A673 (cell line): ENCODE results near the gene MORN3. TPM values are rescaled to one million over a fixed set of nuclear protein-coding genes. Genes with fewer than 3 reads are reported as not detected.

ENCODE experiments used
- BruUV-seq: library from RNA; stranded (reverse); fragments of 400-500 nt; replicated peaks from 2 replicates; lab custom pipeline; 2021; lab: Mats Ljungman, UMichigan
- CTCF ChIA-PET: fragments of 300-600 bp; sonication (Branson Sonifier 250); formaldehyde crosslinking; loops from one replicate; lab custom pipeline; 2022; ENCODE audit warnings: antibody characterized with exemption; lab: Charles Lee
- POLR2A ChIA-PET: fragments of 300-600 bp; sonication (Branson Sonifier 250); formaldehyde crosslinking; loops from one replicate; lab custom pipeline; 2022; ENCODE audit warnings: antibody characterized with exemption; ENCODE audit not compliant: low non-redundant PET; lab: Charles Lee
- DNase-seq: peaks from one replicate; pipeline ENCODE4 v3.0.0-alpha.2; 2015; ENCODE audit warnings: low spot score
- H3K27ac ChIP-seq: fragments of 200-600 bp; sonication (generic); 2 replicates; pipeline ENCODE4 v1.5.1; 2016; ENCODE audit warnings: mixed run types, low read depth, mild to moderate bottlenecking, mixed read lengths, antibody characterized with exemption, low read length; ENCODE audit not compliant: poor library complexity, severe bottlenecking
- H3K27me3 ChIP-seq: fragments of 200-600 bp; sonication (generic); replicated peaks from 2 replicates; pipeline ENCODE4 v1.6.1; 2017; ENCODE audit warnings: mixed run types, low read depth, mild to moderate bottlenecking, mixed read lengths, antibody characterized with exemption, low read length; ENCODE audit not compliant: insufficient read depth, poor library complexity
- H3K36me3 ChIP-seq: fragments of 200-600 bp; sonication (generic); 2 replicates; pipeline ENCODE4 v1.6.1; 2016; ENCODE audit warnings: mixed run types, mild to moderate bottlenecking, mixed read lengths, antibody characterized with exemption, low read length; ENCODE audit not compliant: insufficient read depth, poor library complexity, severe bottlenecking
- H3K4me1 ChIP-seq: fragments of 200-600 bp; sonication (generic); 2 replicates; pipeline ENCODE4 v1.6.1; 2017; ENCODE audit warnings: mixed run types, mild to moderate bottlenecking, mixed read lengths, antibody characterized with exemption, low read length; ENCODE audit not compliant: insufficient read depth, poor library complexity, severe bottlenecking
- H3K4me3 ChIP-seq: fragments of 200-600 bp; sonication (generic); 2 replicates; pipeline ENCODE4 v1.5.1; 2016; ENCODE audit warnings: low read depth, mixed run types, mild to moderate bottlenecking, mixed read lengths, low read length; ENCODE audit not compliant: poor library complexity, severe bottlenecking
- H3K9me3 ChIP-seq: fragments of 200-600 bp; sonication (generic); 2 replicates; pipeline ENCODE4 v1.6.1; 2016; ENCODE audit warnings: mixed run types, low read depth, mild to moderate bottlenecking, mixed read lengths, antibody characterized with exemption, low read length; ENCODE audit not compliant: poor library complexity, severe bottlenecking
- CTCF ChIP-seq: fragments of 300-800, 200-600 bp; sonication (generic); conservative IDR thresholded peaks from 2 replicates; pipeline ENCODE4 v1.5.1; 2017; ENCODE audit warnings: low read depth, mild to moderate bottlenecking, antibody characterized with exemption, low read length, moderate library complexity, mixed read lengths
- EZH2 ChIP-seq: fragments of 200-600 bp; sonication (generic); IDR thresholded peaks from 2 replicates; pipeline ENCODE4 v1.6.1; 2017; ENCODE audit warnings: borderline replicate concordance, low read depth, mild to moderate bottlenecking, mixed read lengths, antibody characterized with exemption, low read length; ENCODE audit not compliant: poor library complexity, severe bottlenecking
- intact Hi-C: fragments of 100-400 bp; cut with micrococcal nuclease; formaldehyde crosslinking; loops from one replicate; pipeline ENCODE4 v1.10.0; 2022; ENCODE audit not compliant: unreplicated experiment
- total RNA-seq: library from RNA; stranded (reverse); gene quantifications from 2 replicates; pipeline ENCODE4 v1.2.3, GENCODE V29; 2021

The MORN3 gene
- total RNA-seq, 1 experiment from 2014 or later: 0.58 TPM

GRCh38 chr12:121653999-121654398 lies 15.5 kb downstream of the MORN3 start:
- intact Hi-C loops: no loop called here
- POLR2A ChIA-PET: no interaction called here
- H3K27me3 ChIP-seq: no peaks in the 10 kb centered on the region
- no peak overlapping the region for H3K27ac ChIP-seq
- no peaks in the 10 kb centered on the region for H3K9me3 ChIP-seq
- DNase-seq: no peak
- CTCF ChIA-PET: no interaction called here
- no TSS peak for BruUV-seq
- no peak overlapping the region for H3K4me3 ChIP-seq
- H3K36me3 ChIP-seq: no peaks in the 10 kb centered on the region
- TF ChIP-seq EZH2 (no peak), CTCF (no peak)
- peaks cover 9% of the 10 kb centered on the region for H3K4me1 ChIP-seq

- H3K27me3 ChIP-seq: no peaks in the 10 kb centered on the region
- POLR2A ChIA-PET: no interaction called here
- CTCF ChIA-PET: interaction anchor here (0.6 kb wide), 1 partner anchor 22 kb away, joined by 5 read pairs; no protein-coding TSS in a partner anchor
- H3K27ac ChIP-seq: no peak overlapping the region
- peaks cover 4% of the 10 kb centered on the region for H3K4me1 ChIP-seq
- TF ChIP-seq CTCF: no peak
- no peak for TF ChIP-seq EZH2
- DNase-seq: no peak
- no peaks in the 10 kb centered on the region for H3K36me3 ChIP-seq
- no peaks in the 10 kb centered on the region for H3K9me3 ChIP-seq
- no TSS peak for BruUV-seq
- intact Hi-C loops: no loop called here
- no peak overlapping the region for H3K4me3 ChIP-seq
Measured at GRCh38 chr12:121652767-121653497, 16.5 kb downstream of the MORN3 start.

GRCh38 chr12:121651320-121651719 lies 18.1 kb downstream of the MORN3 start:
- no peaks in the 10 kb centered on the region for H3K36me3 ChIP-seq
- ChIA-PET CTCF (interaction anchor here (0.8 kb wide), 1 partner anchor 28 kb away, joined by 4 read pairs; no protein-coding TSS in a partner anchor), POLR2A (no interaction called here)
- intact Hi-C loops: no loop called here
- H3K27me3 ChIP-seq: no peaks in the 10 kb centered on the region
- no peak for DNase-seq
- H3K4me3 ChIP-seq: no peak overlapping the region
- H3K27ac ChIP-seq: no peak overlapping the region
- H3K9me3 ChIP-seq: no peaks in the 10 kb centered on the region
- TF ChIP-seq CTCF: no peak
- TF ChIP-seq EZH2: no peak
- BruUV-seq: no TSS peak
- no peaks in the 10 kb centered on the region for H3K4me1 ChIP-seq
